ENCODE measurements around the gene HNRNPLL.

HNRNPLL gene

DNA sequence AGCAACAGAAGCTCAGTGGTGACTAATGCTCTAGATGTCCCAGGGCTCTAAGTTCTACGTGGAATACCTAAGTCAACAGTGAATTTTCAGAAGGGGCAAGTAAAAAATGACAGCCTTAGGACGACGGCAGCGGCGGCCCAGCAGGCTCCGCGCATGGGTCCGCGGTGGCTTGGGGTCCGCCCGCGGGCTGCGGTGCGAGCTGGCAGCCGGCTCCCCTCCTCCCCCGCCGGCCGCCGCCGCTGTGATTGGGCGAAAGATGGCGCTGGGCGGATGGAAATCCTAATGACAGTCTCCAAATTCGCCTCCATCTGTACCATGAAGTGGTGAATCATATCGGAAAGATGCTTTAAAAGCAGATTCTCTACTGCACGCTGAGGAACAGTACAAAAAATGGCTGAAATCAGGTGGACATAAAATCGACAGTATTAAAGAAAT, 74.7 kb downstream of the HNRNPLL start:
- TF ChIP-seq EZH2 (IDR thresholded peaks at IDR 0.05) = no peak
- H3K27ac ChIP-seq = no peak overlapping the region
- H3K4me3 ChIP-seq = peak overlapping the region; percentile 77
- no peaks in the 10 kb centered on the region for H3K9me3 ChIP-seq (ENCODE audit: low read depth, low read length)
- H3K9ac ChIP-seq (ENCODE audit: insufficient read length) = peak overlapping the region; percentile 58
- no peaks in the 10 kb centered on the region for H3K36me3 ChIP-seq (ENCODE audit: insufficient read depth, low read length)
- no peak for DNase-seq (ENCODE audit: low read depth, low spot score)

DNA sequence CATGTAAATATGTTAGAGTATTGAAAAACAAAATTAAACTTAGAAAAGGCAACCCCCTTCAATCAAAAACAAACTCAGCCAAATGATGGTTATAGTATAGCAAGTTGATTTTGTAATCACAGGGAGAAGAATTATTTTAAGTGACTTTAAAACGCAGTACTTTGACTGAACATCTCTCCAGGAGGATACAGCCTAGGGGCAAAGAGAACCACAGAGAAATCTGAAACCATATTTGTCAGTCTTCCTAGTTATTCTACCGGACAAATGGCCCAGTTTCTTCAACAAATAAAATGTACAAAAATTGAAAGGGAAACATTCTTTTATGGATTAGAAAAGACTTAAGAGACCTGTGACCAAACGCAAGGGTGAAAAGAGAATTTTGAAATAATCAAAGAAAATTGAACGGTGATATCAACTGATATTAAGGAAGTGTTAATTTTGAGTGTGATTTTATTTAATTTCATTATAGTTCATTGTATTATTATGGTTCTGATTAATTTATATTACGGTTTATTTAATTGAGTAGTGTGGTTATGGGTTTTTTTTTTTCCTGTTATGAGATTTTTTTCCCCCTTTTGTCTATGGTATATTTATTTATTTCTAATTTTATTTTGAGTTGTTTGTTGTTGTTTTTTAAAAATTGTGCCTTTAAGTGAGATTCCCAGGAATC, 75.3 kb downstream of the HNRNPLL start:
- peak overlapping the region; percentile 77 for H3K4me3 ChIP-seq
- no peak for TF ChIP-seq EZH2 (IDR thresholded peaks at IDR 0.05)
- no peak for TF ChIP-seq FOXP2 (optimal IDR thresholded peaks at IDR 0.05; ENCODE audit: control extremely low read depth, extremely low read length, insufficient read depth)
- no peak for TF ChIP-seq POLR2AphosphoS5 (IDR thresholded peaks at IDR 0.05; ENCODE audit: borderline replicate concordance, low read depth, low read length)
- no peak overlapping the region for H3K27ac ChIP-seq
- peak overlapping the region; percentile 58 for H3K9ac ChIP-seq (ENCODE audit: insufficient read length)
- no peak for DNase-seq (ENCODE audit: low read depth, low spot score)
- H3K36me3 ChIP-seq (ENCODE audit: insufficient read depth, low read length) = no peaks in the 10 kb centered on the region
- no peaks in the 10 kb centered on the region for H3K9me3 ChIP-seq (ENCODE audit: low read depth, low read length)

DNA sequence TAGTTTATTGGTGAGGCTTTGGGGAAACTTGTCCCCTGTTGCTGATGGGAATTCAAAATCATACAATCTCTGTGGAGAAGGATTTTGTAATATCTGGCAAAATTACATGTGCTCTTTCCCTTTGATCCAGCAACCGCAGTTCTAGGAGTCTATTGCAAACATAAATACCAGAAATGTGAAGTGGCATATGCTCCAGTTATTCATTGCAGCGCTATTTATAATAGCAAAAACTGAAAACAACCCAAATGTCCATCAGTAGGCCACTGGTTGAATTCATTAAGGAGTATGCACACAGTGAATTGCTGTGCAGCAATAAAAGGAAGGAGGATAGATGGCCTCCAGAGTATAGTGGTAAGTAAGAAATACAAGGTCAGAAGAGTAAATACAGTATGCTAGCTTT, 76.5 kb downstream of the HNRNPLL start:
- Histone ChIP-seq H3K9ac (ENCODE audit: insufficient read length) (no peak overlapping the region), H3K9me3 (ENCODE audit: low read depth, low read length) (no peaks in the 10 kb centered on the region), H3K4me3 (no peak overlapping the region), H3K27ac (no peak overlapping the region), H3K36me3 (ENCODE audit: insufficient read depth, low read length) (no peaks in the 10 kb centered on the region)
- no peak for DNase-seq (ENCODE audit: low read depth, low spot score)
- TF ChIP-seq EZH2 (IDR thresholded peaks at IDR 0.05) (no peak), FOXP2 (optimal IDR thresholded peaks at IDR 0.05; ENCODE audit: control extremely low read depth, extremely low read length, insufficient read depth) (no peak), POLR2AphosphoS5 (IDR thresholded peaks at IDR 0.05; ENCODE audit: borderline replicate concordance, low read depth, low read length) (no peak)

DNA sequence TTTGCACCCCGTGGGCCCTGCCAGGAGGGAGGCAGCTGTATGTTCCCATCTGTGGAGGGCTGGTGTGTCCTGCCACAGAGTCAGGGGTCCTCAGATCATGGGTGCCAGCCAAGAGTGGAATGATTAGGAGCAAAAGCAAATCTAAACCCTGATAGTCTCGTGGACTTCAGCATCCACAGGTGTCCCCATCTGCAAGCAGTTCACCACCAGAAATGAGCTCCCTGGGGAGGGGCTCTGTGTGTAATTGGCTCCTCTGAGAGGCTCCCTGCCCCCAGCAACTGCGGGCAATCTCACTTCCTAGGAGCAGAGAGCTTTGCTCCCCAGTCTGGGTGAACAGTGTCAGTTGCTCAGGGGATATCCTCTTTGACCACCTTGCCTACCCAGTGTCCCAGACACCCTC, 78.1 kb downstream of the HNRNPLL start:
- no peak for DNase-seq (ENCODE audit: low read depth, low spot score)
- Histone ChIP-seq H3K36me3 (ENCODE audit: insufficient read depth, low read length) (no peaks in the 10 kb centered on the region), H3K9me3 (ENCODE audit: low read depth, low read length) (no peaks in the 10 kb centered on the region), H3K4me3 (no peak overlapping the region), H3K27ac (no peak overlapping the region), H3K9ac (ENCODE audit: insufficient read length) (no peak overlapping the region)
- no peak for TF ChIP-seq POLR2AphosphoS5 (IDR thresholded peaks at IDR 0.05; ENCODE audit: borderline replicate concordance, low read depth, low read length)
- no peak for TF ChIP-seq EZH2 (IDR thresholded peaks at IDR 0.05)

DNA sequence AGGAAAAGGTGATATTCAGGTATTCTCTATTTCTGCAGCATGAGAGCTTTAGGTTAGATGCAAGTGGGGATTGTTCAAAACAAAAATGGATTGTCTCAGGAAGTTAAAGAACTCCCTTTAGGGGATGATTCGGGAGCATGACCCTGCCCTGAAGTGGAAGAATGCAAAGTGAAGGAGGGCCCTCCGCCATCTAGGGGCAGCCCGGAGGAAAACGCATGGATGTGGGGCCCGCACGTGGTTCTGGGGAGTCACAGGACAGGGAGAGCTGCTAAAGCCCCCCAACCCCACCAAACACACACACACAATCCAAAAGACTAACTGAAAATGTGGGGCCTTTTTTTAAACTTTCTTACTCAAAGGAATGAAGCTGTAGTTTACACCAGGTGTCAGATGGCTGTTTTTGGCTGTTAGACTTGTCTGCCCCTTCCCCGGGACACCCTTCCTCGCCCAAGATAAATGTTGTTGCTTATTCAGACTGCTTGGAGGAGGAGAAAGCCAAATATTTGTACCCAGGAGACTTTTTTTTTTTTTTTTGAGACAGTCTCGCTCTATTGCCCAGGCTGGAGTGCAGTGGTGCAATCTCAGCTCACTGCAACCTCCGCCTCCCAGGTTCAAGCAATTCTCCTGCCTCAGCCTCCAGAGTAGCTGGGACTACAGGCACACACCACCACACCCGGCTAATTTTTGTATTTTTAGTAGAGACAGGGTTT, 78.8 kb downstream of the HNRNPLL start:
- Histone ChIP-seq H3K27ac (no peak overlapping the region), H3K9ac (ENCODE audit: insufficient read length) (no peak overlapping the region), H3K36me3 (ENCODE audit: insufficient read depth, low read length) (no peaks in the 10 kb centered on the region), H3K9me3 (ENCODE audit: low read depth, low read length) (no peaks in the 10 kb centered on the region), H3K4me3 (no peak overlapping the region)
- TF ChIP-seq EZH2 (IDR thresholded peaks at IDR 0.05) = no peak
- TF ChIP-seq POLR2AphosphoS5 (IDR thresholded peaks at IDR 0.05; ENCODE audit: borderline replicate concordance, low read depth, low read length) = no peak
- no peak for DNase-seq (ENCODE audit: low read depth, low spot score)

DNA sequence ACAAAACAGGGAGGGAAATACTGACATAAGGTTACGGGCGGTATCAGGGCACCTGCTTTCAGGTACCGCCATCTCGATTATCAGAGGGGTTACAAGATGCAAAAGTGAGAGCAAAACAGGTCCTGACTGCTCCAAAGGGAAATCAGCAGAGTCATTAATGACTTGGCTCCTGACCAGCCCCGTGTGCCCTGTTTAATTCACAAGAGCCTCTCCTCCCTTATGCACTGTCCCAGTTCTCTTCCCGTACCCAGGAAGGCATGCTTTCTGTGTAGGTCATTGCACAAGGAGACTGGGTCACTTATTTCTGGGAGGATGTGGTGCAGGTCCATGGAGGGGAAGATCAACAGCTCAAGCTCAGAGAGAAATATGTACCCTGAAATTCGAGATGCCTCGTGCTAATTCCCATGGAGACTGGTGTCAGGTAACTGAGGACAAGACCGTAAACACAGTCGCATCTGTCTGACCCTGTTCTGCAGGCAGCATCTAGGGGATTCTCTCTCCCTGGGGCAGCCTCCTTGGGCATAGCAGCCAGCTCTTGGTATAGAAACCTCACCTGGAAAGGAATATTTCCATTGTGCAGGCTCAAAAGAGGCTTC, 79.9 kb downstream of the HNRNPLL start:
- Histone ChIP-seq H3K9me3 (ENCODE audit: low read depth, low read length) (no peaks in the 10 kb centered on the region), H3K27ac (no peak overlapping the region), H3K4me3 (no peak overlapping the region), H3K9ac (ENCODE audit: insufficient read length) (no peak overlapping the region), H3K36me3 (ENCODE audit: insufficient read depth, low read length) (no peaks in the 10 kb centered on the region)
- TF ChIP-seq FOXP2 (optimal IDR thresholded peaks at IDR 0.05; ENCODE audit: control extremely low read depth, extremely low read length, insufficient read depth) = no peak
- no peak for TF ChIP-seq EZH2 (IDR thresholded peaks at IDR 0.05)
- no peak for TF ChIP-seq POLR2AphosphoS5 (IDR thresholded peaks at IDR 0.05; ENCODE audit: borderline replicate concordance, low read depth, low read length)
- no peak for DNase-seq (ENCODE audit: low read depth, low spot score)

DNA sequence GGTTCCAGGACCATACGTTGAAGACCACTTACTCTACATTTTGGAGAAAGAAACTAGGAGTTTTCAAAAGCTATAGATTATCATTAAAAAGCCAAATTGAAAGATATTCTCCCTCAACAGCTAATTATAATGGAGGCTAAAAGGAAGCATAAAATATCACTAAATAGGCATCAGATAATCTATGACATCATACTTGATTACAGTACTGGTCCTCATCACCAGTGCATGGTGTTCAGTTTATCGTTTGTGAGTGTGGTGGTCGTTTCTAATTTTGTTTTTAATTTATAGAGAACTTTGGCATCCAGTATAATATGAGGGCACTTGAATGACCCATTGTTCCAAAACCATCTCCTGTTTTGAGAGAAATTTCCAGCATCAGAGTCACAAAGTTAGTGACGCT, 80.9 kb downstream of the HNRNPLL start:
- no peak overlapping the region for H3K4me3 ChIP-seq
- H3K9me3 ChIP-seq (ENCODE audit: low read depth, low read length) = no peaks in the 10 kb centered on the region
- no peaks in the 10 kb centered on the region for H3K36me3 ChIP-seq (ENCODE audit: insufficient read depth, low read length)
- TF ChIP-seq POLR2AphosphoS5 (IDR thresholded peaks at IDR 0.05; ENCODE audit: borderline replicate concordance, low read depth, low read length) (no peak), FOXP2 (optimal IDR thresholded peaks at IDR 0.05; ENCODE audit: control extremely low read depth, extremely low read length, insufficient read depth) (no peak), EZH2 (IDR thresholded peaks at IDR 0.05) (no peak)
- no peak for DNase-seq (ENCODE audit: low read depth, low spot score)
- H3K27ac ChIP-seq = no peak overlapping the region
- H3K9ac ChIP-seq (ENCODE audit: insufficient read length) = no peak overlapping the region

DNA sequence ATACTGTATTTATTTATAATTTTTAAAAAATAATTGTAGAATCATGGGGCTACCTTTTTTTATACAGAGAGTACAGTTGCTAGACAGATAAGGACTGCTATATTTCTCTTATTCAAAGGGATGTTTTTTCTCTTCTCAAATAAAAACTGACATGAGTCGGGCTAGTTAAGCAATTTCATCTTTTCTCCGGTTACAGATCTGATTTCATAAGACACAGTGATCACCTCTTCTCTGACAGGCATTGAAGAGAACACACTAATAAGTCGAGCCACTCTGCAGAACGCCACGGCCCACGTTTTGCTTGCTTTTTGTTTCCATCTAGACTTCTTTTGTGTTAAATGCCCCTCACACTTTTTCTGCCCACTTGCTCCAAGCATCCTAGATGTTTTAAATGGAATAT, 85.4 kb downstream of the HNRNPLL start:
- DNase-seq (ENCODE audit: low read depth, low spot score) = no peak
- H3K27ac ChIP-seq = no peak overlapping the region
- no peaks in the 10 kb centered on the region for H3K36me3 ChIP-seq (ENCODE audit: insufficient read depth, low read length)
- no peak overlapping the region for H3K9ac ChIP-seq (ENCODE audit: insufficient read length)
- H3K9me3 ChIP-seq (ENCODE audit: low read depth, low read length) = no peaks in the 10 kb centered on the region
- TF ChIP-seq FOXP2 (optimal IDR thresholded peaks at IDR 0.05; ENCODE audit: control extremely low read depth, extremely low read length, insufficient read depth) = no peak
- TF ChIP-seq EZH2 (IDR thresholded peaks at IDR 0.05) = no peak
- TF ChIP-seq POLR2AphosphoS5 (IDR thresholded peaks at IDR 0.05; ENCODE audit: borderline replicate concordance, low read depth, low read length) = no peak
- H3K4me3 ChIP-seq = no peak overlapping the region

Measured in SK-N-MC (cell line).